ENCODE results near the gene NR5A2.

The NR5A2 gene

DNA sequence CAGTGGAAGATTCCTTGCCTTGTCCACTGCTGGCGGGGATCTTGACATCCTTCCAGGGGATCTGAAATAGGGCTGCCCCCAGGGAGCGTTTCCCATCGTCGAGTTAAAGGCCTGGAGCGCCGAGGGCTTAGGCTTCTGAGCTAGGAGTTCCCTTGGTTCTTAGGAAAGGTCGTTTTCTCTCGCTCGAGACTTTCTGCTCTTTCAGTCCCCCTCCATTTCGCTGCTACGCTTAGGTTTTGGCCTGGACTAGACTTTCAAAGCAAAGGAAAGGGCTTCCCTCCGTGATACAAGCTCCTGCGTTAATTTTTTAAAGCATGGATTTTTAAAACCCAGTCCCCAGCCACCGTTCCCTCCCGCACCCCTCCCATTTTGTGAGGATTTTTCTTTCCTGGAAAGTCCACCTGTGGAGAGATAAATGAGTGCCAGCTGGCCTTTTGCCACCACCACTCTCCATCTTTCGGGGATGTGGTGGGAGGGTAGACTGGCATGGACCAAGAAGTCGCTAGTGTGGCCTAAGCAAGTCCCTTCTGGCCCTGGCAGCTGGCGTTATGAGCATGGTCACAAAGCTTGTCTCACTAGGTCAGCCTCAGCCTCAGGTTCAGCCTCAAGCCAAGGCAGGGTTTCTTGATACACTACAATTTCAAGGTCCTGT lies 9.2 kb downstream of the NR5A2 start:
- DNase-seq (ENCODE audit: low read depth), result no peak

- DNase-seq (ENCODE audit: low read depth), result no peak
These were observed 10.0 kb downstream of the NR5A2 start for GRCh38 chr1:200037501-200037900.

- no peak for DNase-seq (ENCODE audit: low read depth)
These were observed 10.4 kb downstream of the NR5A2 start for GRCh38 chr1:200037904-200038303.

DNA sequence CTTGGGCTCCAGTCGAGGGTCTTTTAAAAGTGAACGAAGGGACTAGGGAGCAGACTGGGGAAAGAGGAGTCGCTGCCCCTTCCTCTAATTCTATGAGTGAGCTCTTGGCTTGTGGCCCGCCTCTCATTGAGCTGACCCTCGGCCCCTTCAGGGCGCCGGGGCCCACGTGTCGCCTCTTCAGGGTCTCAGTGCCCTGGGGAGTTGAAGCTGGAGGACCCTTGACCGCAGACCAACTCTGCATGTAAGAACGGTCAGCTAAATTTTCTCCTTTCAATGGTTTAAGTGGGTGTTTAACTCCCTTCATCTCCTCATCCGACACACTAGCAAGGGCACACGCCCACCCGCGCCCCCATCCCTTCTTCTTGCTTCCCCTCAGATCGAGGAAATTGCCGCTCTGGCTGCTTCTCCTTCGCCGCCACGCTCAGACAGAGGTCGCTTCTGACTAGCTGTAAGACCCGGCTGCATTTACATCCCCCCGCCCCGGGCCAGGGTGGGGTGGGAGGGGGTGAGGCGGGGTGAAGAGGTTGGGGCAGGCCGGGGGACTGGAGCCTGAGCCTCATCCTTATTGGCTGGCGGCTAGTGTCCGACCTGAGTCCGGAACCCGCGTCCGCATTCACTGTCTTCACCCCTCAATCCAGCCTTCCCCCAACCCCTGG lies 10.9 kb downstream of the NR5A2 start:
- DNase-seq (ENCODE audit: low read depth), result no peak

GRCh38 chr1:200038981-200039848 lies 11.7 kb downstream of the NR5A2 start:
- no peak for DNase-seq (ENCODE audit: low read depth)

DNA sequence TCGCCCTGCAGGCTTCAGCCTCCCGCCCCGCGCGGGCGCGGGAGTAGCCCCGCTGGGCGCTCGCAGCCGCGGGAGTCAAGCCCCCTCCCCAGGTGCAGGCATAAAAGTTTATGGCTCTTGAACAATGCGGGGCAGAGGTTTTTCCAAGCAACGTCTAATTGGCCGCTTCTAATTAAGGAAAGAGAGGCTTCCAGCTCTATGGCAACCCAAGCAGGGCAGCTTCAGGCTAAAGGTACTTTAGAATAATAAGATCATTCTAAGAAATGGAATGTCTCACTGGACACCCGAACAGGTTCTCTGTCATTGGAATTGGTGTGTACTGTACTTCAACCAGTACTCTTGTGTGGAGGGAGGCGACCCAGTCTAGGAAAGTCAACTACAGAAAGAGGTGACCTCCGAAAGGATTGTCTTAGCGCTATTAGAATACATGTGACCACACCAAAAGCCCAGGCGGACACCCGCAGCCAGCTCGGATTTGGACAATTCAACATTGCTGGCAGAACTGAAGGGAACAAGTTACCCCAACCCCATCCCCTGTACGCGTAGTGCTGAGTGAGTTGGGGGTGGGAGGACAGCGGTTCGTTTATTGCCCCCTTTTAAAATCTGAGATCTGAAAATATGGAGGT lies 12.5 kb downstream of the NR5A2 start:
- no peak for DNase-seq (ENCODE audit: low read depth)

DNA sequence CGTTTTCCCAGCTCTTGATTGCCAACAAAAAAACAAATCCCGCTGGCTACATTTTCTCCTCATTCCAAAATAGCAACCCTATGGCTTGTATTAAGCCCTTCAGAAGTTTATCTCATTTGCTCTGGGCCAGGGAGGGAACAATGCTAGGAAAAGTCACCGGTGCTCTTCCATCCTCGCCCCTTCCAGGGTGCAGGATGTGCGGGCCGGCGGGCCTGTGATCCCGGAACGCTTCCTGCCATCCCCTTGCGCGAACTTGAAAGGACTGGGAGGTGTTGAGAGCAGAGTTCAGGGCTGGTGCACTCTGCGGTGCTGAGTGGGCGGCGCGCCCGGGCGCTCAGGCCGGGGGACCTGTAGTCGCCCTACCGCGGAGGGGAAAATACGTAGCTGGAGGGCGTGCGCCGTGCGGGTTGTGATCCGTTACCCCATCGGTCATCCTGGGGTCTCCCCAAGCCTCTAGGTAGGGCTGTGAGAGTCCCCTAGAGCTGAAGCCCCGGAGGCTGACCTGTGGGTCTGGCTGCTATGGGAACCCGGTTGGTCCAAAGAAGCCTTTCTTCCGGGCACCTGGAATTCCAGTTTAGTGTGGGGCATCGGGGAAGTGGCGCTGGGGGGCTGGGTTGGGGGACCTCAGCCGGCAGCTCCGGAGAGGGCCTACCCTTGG lies 13.1 kb downstream of the NR5A2 start:
- no peak for DNase-seq (ENCODE audit: low read depth)

DNA sequence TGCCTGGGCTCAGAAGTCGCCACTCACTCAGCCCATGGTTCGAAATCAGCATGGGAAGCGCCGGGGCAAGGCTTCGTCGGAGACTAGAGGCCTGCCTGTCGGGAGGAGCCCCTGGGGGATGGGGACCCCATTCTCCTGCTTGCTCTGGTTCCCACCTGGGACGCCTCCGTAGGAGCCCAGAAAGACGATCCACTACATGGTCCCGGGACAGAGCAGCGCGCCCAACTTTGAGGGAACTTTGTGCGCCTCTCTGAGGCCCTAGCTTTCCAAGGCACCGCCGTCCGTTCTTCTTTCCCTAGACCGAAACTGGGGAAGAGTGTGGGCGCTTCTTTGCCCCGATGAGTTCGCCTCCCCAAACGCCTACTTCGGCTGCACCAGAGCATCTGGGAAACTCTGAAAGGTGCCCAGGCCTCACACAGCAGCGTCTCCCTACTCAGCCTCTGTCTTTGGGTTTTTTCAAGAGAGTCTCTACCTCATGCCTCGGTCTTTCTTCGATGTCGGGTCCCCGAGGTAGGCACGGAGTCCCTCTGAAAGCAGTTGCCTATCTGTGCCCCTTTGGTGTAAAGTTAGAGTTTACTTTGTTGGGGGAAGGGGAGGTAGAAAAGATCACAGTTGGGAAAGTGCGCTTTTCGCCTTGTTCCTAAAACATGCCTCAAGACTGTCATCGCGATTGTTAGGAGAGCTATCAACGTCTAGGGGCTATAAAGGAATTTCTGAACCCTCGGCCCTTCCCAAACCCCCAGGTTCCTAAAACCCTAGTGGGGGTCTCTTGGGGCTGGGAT lies 14.0 kb downstream of the NR5A2 start:
- no peak for DNase-seq (ENCODE audit: low read depth)

- no peak for DNase-seq (ENCODE audit: low read depth)
These were observed 14.6 kb downstream of the NR5A2 start for GRCh38 chr1:200042119-200042551.

DNA sequence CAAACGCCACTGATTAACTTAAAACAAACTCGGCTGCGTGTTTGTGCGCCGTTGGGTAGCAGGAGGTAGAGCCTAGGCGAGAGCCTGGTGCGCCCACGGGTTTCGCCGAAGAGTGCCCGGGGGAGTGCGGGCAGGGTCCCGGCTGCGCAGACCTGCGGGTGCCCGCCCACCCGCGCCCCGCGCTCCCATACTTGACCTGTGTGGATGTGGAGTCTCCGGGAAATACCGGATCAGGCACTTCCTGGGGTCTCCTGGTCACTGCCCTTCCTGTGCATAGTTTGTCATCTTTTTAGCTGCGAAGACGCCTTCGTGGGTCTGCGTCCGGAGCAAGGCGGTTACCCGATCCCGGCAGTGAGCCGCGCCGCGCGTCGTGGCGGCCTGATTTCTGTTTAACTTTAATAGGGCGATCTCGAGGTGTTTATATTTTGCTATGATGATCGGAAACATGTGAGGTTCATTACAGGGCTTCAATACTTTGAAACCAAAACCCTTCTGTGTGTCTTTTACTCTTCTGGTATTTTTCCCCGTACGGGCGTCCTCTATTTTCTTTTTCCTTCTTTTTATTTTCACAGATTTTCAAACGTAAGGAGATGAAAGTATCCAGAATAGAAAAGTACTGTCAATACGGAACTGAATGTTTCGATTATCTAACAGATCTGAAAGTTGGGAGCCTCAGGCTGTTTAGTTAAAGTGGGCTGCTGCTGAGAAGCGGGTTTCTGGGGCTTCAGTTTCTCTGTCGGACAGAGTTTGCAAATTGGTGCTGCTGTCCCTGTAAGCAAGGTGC lies 15.2 kb downstream of the NR5A2 start:
- no peak for DNase-seq (ENCODE audit: low read depth)

DNA sequence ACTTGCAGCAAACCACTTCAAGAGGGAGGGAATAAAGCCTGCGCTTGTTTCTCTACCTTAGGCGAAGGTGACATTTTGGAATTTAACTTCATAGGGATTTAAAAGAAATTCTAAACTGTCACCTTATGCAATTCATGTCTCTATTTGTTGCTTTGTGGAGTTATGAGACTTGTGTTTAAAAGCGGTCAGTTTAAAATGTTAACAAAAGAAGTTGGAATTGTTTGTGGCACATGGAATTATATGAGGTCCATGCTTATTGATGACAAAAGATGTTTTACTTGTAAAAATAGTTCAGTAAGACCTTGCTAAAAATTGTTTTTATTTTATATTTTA lies 15.8 kb downstream of the NR5A2 start:
- no peak for DNase-seq (ENCODE audit: low read depth)

- DNase-seq (ENCODE audit: low read depth), result no peak
These were observed 18.6 kb downstream of the NR5A2 start for GRCh38 chr1:200046115-200046514.

- DNase-seq (ENCODE audit: low read depth), result no peak
These were observed 20.7 kb downstream of the NR5A2 start for GRCh38 chr1:200048244-200048643.

- no peak for DNase-seq (ENCODE audit: low read depth)
These were observed 22.3 kb downstream of the NR5A2 start for GRCh38 chr1:200049810-200050209.

- no peak for DNase-seq (ENCODE audit: low read depth)
These were observed 24.1 kb downstream of the NR5A2 start for GRCh38 chr1:200051620-200052019.

- DNase-seq (ENCODE audit: low read depth), result no peak
These were observed 25.6 kb downstream of the NR5A2 start for GRCh38 chr1:200053091-200053490.

DNA sequence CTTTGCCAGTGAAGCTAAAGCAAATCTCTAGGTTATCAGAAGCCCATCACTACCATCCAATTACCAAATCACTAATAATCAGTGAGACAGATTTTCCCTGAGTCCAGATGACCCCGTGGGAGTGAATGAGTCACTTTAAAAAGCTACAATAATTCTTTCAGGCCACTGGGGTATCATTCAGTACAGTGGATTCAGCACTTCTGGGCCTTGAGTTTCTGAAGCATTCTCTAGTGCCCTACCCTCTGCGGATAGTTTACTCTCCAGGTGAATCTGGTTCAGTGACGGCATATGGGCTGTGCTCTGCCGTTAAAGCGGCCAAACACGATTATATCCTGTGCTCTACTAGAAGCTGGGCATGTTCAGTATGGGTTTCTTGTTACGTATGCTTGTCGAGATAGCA lies 26.1 kb downstream of the NR5A2 start:
- DNase-seq (ENCODE audit: low read depth), result no peak

- DNase-seq (ENCODE audit: low read depth), result no peak
These were observed 30.8 kb downstream of the NR5A2 start for GRCh38 chr1:200058341-200058740.

- no peak for DNase-seq (ENCODE audit: low read depth)
These were observed 34.6 kb downstream of the NR5A2 start for GRCh38 chr1:200062143-200062542.

DNA sequence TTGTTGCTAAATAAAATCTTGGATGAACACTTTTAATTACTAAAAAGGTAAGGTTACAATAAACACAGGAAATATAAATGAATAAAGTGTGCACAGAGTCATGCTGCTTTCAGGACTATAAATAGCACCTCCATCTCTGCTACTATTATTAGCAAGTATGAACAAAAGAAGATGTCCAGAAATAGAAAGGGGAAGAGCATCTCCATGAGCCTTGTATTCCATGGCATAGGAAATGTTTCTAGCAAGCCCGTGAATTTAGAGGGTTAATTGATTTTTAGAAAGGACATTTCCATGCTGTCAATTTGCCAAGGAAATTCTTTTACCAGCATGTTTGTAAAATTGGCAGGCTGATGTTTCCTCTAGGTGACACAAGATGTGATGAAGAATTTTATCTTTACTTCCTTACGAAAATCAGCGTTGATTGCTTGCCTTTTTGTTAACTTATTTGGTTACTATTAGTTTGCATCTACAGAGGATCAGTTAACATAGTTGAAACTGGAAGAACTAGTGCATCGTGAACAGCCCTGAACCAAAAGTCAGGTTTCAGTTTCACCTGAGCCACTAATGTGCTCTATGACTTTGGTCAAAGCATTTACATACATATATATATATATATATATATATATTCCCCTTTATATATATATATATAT lies 45.3 kb downstream of the NR5A2 start:
- DNase-seq (ENCODE audit: low read depth), result no peak

All from stimulated activated CD8-positive, alpha-beta memory T cell treated with anti-CD3 and anti-CD28 coated beads, Interleukin-15, amount 100 ng/mL, for 24 hours (primary cell).